Tibial nerve (tissue), 4 donors: ENCODE measurements around the gene PRICKLE2. TPM values are rescaled to one million over a fixed set of nuclear protein-coding genes. Genes with fewer than 3 reads are reported as not detected.
A peak's percentile ranks its signal among the peaks of the same experiment; 100 is the strongest.

Experiments used
- DNase-seq, 2 donors: peaks; one replicate each; pipeline ENCODE4 v3.0.0-alpha.2; 2019; ENCODE audit warnings: low spot score in 2 of 2
- H3K27ac ChIP-seq, 4 donors: fragments of 200-600 bp; sonication (generic) in 3 of 4; one replicate each; pipeline ENCODE4 v1.5.1; 2017 to 2019; ENCODE audit warnings: mild to moderate bottlenecking in 1 of 4
- H3K27me3 ChIP-seq, 2 donors: fragments of 200-600 bp; sonication (generic) in 1 of 2; one replicate each; pipeline versions ENCODE4 v1.5.1 to v1.6.0; 2017 to 2019
- H3K36me3 ChIP-seq, 3 donors: fragments of 200-600 bp; sonication (generic); one replicate each; pipeline ENCODE4 v1.5.1; 2018 to 2019
- H3K4me1 ChIP-seq, 4 donors: fragments of 200-600 bp; sonication (generic) in 3 of 4; one replicate each; pipeline ENCODE4 v1.5.1; 2017 to 2019
- H3K4me3 ChIP-seq, 4 donors: fragments of 200-600 bp; sonication (generic) in 3 of 4; one replicate each; pipeline ENCODE4 v1.5.1; 2017 to 2019; ENCODE audit warnings: mild to moderate bottlenecking in 1 of 4, moderate library complexity in 1 of 4
- H3K9me3 ChIP-seq, 4 donors: fragments of 200-600 bp; sonication (generic) in 3 of 4; one replicate each; pipeline ENCODE4 v1.5.1; 2017 to 2019
- CTCF ChIP-seq, 5 experiments: fragments of 200-600 bp in 3 of 5; fragments of 450-650 bp in 2 of 5; sonication (generic) in 3 of 5; IDR thresholded peaks; one replicate each; pipeline ENCODE4 v1.5.1; 2016 to 2019; ENCODE audit warnings: antibody characterized with exemption in 5 of 5, mild to moderate bottlenecking in 3 of 5, moderate library complexity in 2 of 5
- EP300 ChIP-seq, 2 donors: sonication (generic); formaldehyde crosslinking; IDR thresholded peaks; one replicate each; pipeline ENCODE4 v1.6.1; 2017; ENCODE audit warnings: antibody characterized with exemption in 2 of 2, mild to moderate bottlenecking in 1 of 2
- POLR2A ChIP-seq, 2 donors: fragments of 450-650 bp; IDR thresholded peaks; one replicate each; pipeline ENCODE4 v1.6.1; 2017; ENCODE audit warnings: antibody characterized with exemption in 2 of 2, mild to moderate bottlenecking in 2 of 2, moderate library complexity in 2 of 2
- WGBS, 2 donors: methylation state at CpG; one replicate each; pipeline ENCODE4 v1.1.5; 2018; 5-methylcytosine and 5-hydroxymethylcytosine counted together
- total RNA-seq, 4 donors: library from RNA; depleted of rRNA; stranded (reverse); fragments of >200 nt; gene quantifications; one replicate each; pipeline ENCODE4 v1.1.0, GENCODE V29; 2016

PRICKLE2 gene
- total RNA-seq, 4 donors from 2014 or later: 24.5 to 39.1 (median 35.2) TPM

- 57 to 69% methylated on average over 4 of the region's 4 CpGs for WGBS, 2 donors
- no peak for DNase-seq
- Histone ChIP-seq H3K9me3 (no peaks in the 10 kb centered on the region), H3K4me1 (peaks cover 0 to 37% (median 6%) of the 10 kb centered on the region in 4 donors), H3K36me3 (no peaks in the 10 kb centered on the region), H3K4me3 (no peak overlapping the region), H3K27me3 (no peaks in the 10 kb centered on the region), H3K27ac (peak overlapping the region in 1 of 4 donors; percentile 26)
- no peak for TF ChIP-seq POLR2A (IDR thresholded peaks at IDR 0.05)
- TF ChIP-seq EP300 (IDR thresholded peaks at IDR 0.05): no peak
- TF ChIP-seq CTCF (IDR thresholded peaks at IDR 0.05): no peak
Measured at GRCh38 chr3:64167351-64167750, 57.9 kb downstream of the PRICKLE2 start.

- H3K9me3 ChIP-seq: no peaks in the 10 kb centered on the region
- H3K27ac ChIP-seq: no peak overlapping the region
- whole genome bisulfite sequencing, 2 donors: 27 to 28% methylated on average over 4 of the region's 4 CpGs
- no peaks in the 10 kb centered on the region for H3K36me3 ChIP-seq
- peaks cover 0 to 44% (median 12%) of the 10 kb centered on the region in 4 donors for H3K4me1 ChIP-seq
- no peaks in the 10 kb centered on the region for H3K27me3 ChIP-seq
- no peak for DNase-seq
- H3K4me3 ChIP-seq: no peak overlapping the region
- TF ChIP-seq CTCF (IDR thresholded peaks at IDR 0.05): peak in 3 of 5 experiments; percentile 10 to 53 (median 23)
- TF ChIP-seq EP300 (IDR thresholded peaks at IDR 0.05): no peak
Measured at GRCh38 chr3:64166584-64167162, 58.6 kb downstream of the PRICKLE2 start.

GRCh38 chr3:64164349-64164748, 60.9 kb downstream of the PRICKLE2 start:
- no peak overlapping the region for H3K27ac ChIP-seq

GRCh38 chr3:64163755-64164148, 61.5 kb downstream of the PRICKLE2 start:
- TF ChIP-seq CTCF (IDR thresholded peaks at IDR 0.05): no peak
- TF ChIP-seq EP300 (IDR thresholded peaks at IDR 0.05): no peak
- Histone ChIP-seq H3K4me1 (peaks cover 0 to 54% (median 17%) of the 10 kb centered on the region in 4 donors), H3K4me3 (no peak overlapping the region), H3K9me3 (no peaks in the 10 kb centered on the region), H3K36me3 (peaks cover 0 to 17% (median 0%) of the 10 kb centered on the region in 3 donors), H3K27me3 (no peaks in the 10 kb centered on the region), H3K27ac (no peak overlapping the region)
- WGBS, 2 donors: 76% methylated on average over 4 of the region's 4 CpGs
- DNase-seq: no peak

More at GRCh38 chr3:64164349-64164748, 60.9 kb downstream of the PRICKLE2 start:
- Histone ChIP-seq H3K9me3 (no peaks in the 10 kb centered on the region), H3K4me3 (no peak overlapping the region), H3K27me3 (no peaks in the 10 kb centered on the region), H3K36me3 (peaks cover 0 to 11% (median 0%) of the 10 kb centered on the region in 3 donors), H3K4me1 (peaks cover 0 to 54% (median 17%) of the 10 kb centered on the region in 4 donors)
- TF ChIP-seq CTCF (IDR thresholded peaks at IDR 0.05) (no peak), EP300 (IDR thresholded peaks at IDR 0.05) (no peak), POLR2A (IDR thresholded peaks at IDR 0.05) (no peak)
- no peak for DNase-seq
- 84 to 90% methylated on average over 2 of the region's 2 CpGs for WGBS, 2 donors

GRCh38 chr3:64163019-64163754, 62.1 kb downstream of the PRICKLE2 start:
- no peak for DNase-seq
- Histone ChIP-seq H3K27ac (no peak overlapping the region), H3K4me1 (peaks cover 0 to 54% (median 17%) of the 10 kb centered on the region in 4 donors), H3K27me3 (no peaks in the 10 kb centered on the region), H3K4me3 (no peak overlapping the region), H3K36me3 (peaks cover 0 to 23% (median 0%) of the 10 kb centered on the region in 3 donors), H3K9me3 (no peaks in the 10 kb centered on the region)
- 65 to 74% methylated on average over 7 to 8 of the region's 8 CpGs for WGBS, 2 donors
- no peak for TF ChIP-seq CTCF (IDR thresholded peaks at IDR 0.05)
- TF ChIP-seq POLR2A (IDR thresholded peaks at IDR 0.05): no peak
- no peak for TF ChIP-seq EP300 (IDR thresholded peaks at IDR 0.05)
